Effector memory CD4-positive, alpha-beta T cell (primary cell): ENCODE results near the gene PDHA2.

Experiments used
- DNase-seq, 3 donors: peaks; one replicate each; pipeline ENCODE4 v3.0.0-alpha.2; 2020
- H3K27ac ChIP-seq: 2 replicates; pipeline ENCODE4 v1.7.0; 2013; ENCODE audit warnings: mild to moderate bottlenecking, low read length, moderate library complexity; ENCODE audit not compliant: insufficient read depth, poor library complexity, severe bottlenecking
- H3K27me3 ChIP-seq: replicated peaks from 2 replicates; pipeline ENCODE4 v1.7.0; 2013; ENCODE audit warnings: mild to moderate bottlenecking, low read length; ENCODE audit not compliant: insufficient read depth, control insufficient read depth, poor library complexity, severe bottlenecking
- H3K36me3 ChIP-seq: 2 replicates; pipeline ENCODE4 v1.7.0; 2013; ENCODE audit warnings: mild to moderate bottlenecking, low read length, moderate library complexity; ENCODE audit not compliant: control insufficient read depth, insufficient read depth
- H3K4me1 ChIP-seq: 2 replicates; pipeline ENCODE4 v1.7.0; 2013; ENCODE audit warnings: low read length, mild to moderate bottlenecking; ENCODE audit not compliant: control insufficient read depth, insufficient read depth, poor library complexity, severe bottlenecking
- H3K4me3 ChIP-seq: 2 replicates; pipeline ENCODE4 v1.7.0; 2013; ENCODE audit warnings: low read length, low read depth, mild to moderate bottlenecking; ENCODE audit not compliant: insufficient read depth, poor library complexity, severe bottlenecking
- H3K9me3 ChIP-seq: 2 replicates; pipeline ENCODE4 v1.7.0; 2013; ENCODE audit warnings: mild to moderate bottlenecking, low read length, moderate library complexity; ENCODE audit not compliant: control insufficient read depth
- total RNA-seq, 3 donors: gene quantifications; one replicate each; lab custom pipeline; 2026; lab: John Stamatoyannopoulos, UW

PDHA2 gene
- total RNA-seq, result 0 reads per million in 3 donors

GRCh38 chr4:95839891-95840290 lies at the start of gene PDHA2:
Gene PDHA2, plus strand, starts transcription at chr4:95840093. Its CDS starts 58 bp downstream, at chr4:95840151.
- DNase-seq, result no peak
- no peak within 1 kb of the TSS for H3K4me3 ChIP-seq

GRCh38 chr4:95798003-95798402 lies 41.9 kb upstream of the PDHA2 start:
- no peak overlapping the region for H3K4me3 ChIP-seq
- no peaks in the 10 kb centered on the region for H3K4me1 ChIP-seq
- no peaks in the 10 kb centered on the region for H3K9me3 ChIP-seq
- H3K27me3 ChIP-seq, result no peaks in the 10 kb centered on the region
- DNase-seq, result no peak
- no peak overlapping the region for H3K27ac ChIP-seq
- H3K36me3 ChIP-seq, result no peaks in the 10 kb centered on the region

More at GRCh38 chr4:95839891-95840290, at the start of gene PDHA2:
- H3K9me3 ChIP-seq, result no peaks in the 10 kb centered on the region
- H3K27me3 ChIP-seq, result no peaks in the 10 kb centered on the region
- no peaks in the 10 kb centered on the region for H3K4me1 ChIP-seq
- H3K36me3 ChIP-seq, result no peaks in the 10 kb centered on the region
- H3K27ac ChIP-seq, result no peak within 1 kb of the TSS

- Histone ChIP-seq H3K9me3 (no peaks in the 10 kb centered on the region), H3K27me3 (no peaks in the 10 kb centered on the region), H3K27ac (no peak overlapping the region), H3K4me3 (no peak overlapping the region), H3K4me1 (no peaks in the 10 kb centered on the region), H3K36me3 (no peaks in the 10 kb centered on the region)
- no peak for DNase-seq
Measured at GRCh38 chr4:95798727-95799126, 41.2 kb upstream of the PDHA2 start.

- no peak for DNase-seq
- H3K4me3 ChIP-seq, result no peak overlapping the region
- no peaks in the 10 kb centered on the region for H3K36me3 ChIP-seq
- H3K27ac ChIP-seq, result no peak overlapping the region
- H3K4me1 ChIP-seq, result no peaks in the 10 kb centered on the region
- H3K27me3 ChIP-seq, result no peaks in the 10 kb centered on the region
- H3K9me3 ChIP-seq, result no peaks in the 10 kb centered on the region
Measured at GRCh38 chr4:95821867-95822266, 18.0 kb upstream of the PDHA2 start.

- Histone ChIP-seq H3K4me3 (no peak overlapping the region), H3K36me3 (no peaks in the 10 kb centered on the region), H3K4me1 (no peaks in the 10 kb centered on the region), H3K27ac (no peak overlapping the region), H3K27me3 (no peaks in the 10 kb centered on the region), H3K9me3 (no peaks in the 10 kb centered on the region)
- DNase-seq, result no peak
Measured at GRCh38 chr4:95825546-95825945, 14.3 kb upstream of the PDHA2 start.

- DNase-seq, result no peak
- H3K36me3 ChIP-seq, result no peaks in the 10 kb centered on the region
- no peaks in the 10 kb centered on the region for H3K9me3 ChIP-seq
- no peak overlapping the region for H3K4me3 ChIP-seq
- no peaks in the 10 kb centered on the region for H3K4me1 ChIP-seq
- no peak overlapping the region for H3K27ac ChIP-seq
- H3K27me3 ChIP-seq, result no peaks in the 10 kb centered on the region
Measured at GRCh38 chr4:95830651-95831050, 9.2 kb upstream of the PDHA2 start.

- DNase-seq, result no peak
- Histone ChIP-seq H3K9me3 (no peaks in the 10 kb centered on the region), H3K4me1 (no peaks in the 10 kb centered on the region), H3K36me3 (no peaks in the 10 kb centered on the region), H3K27me3 (no peaks in the 10 kb centered on the region), H3K4me3 (no peak overlapping the region), H3K27ac (no peak overlapping the region)
Measured at GRCh38 chr4:95831166-95831565, 8.7 kb upstream of the PDHA2 start.

GRCh38 chr4:95833711-95834194 lies 6.1 kb upstream of the PDHA2 start:
- no peak overlapping the region for H3K4me3 ChIP-seq
- DNase-seq, result no peak
- no peaks in the 10 kb centered on the region for H3K9me3 ChIP-seq

GRCh38 chr4:95835672-95836071 lies 4.2 kb upstream of the PDHA2 start:
- Histone ChIP-seq H3K27me3 (no peaks in the 10 kb centered on the region), H3K4me1 (no peaks in the 10 kb centered on the region), H3K4me3 (no peak overlapping the region), H3K27ac (no peak overlapping the region), H3K36me3 (no peaks in the 10 kb centered on the region), H3K9me3 (no peaks in the 10 kb centered on the region)
- DNase-seq, result no peak

More at GRCh38 chr4:95833711-95834194, 6.1 kb upstream of the PDHA2 start:
- Histone ChIP-seq H3K27me3 (no peaks in the 10 kb centered on the region), H3K36me3 (no peaks in the 10 kb centered on the region), H3K4me1 (no peaks in the 10 kb centered on the region), H3K27ac (no peak overlapping the region)

GRCh38 chr4:95838192-95838591 lies 1.7 kb upstream of the PDHA2 start:
- Histone ChIP-seq H3K9me3 (no peaks in the 10 kb centered on the region), H3K4me1 (no peaks in the 10 kb centered on the region), H3K4me3 (no peak overlapping the region), H3K27ac (no peak overlapping the region), H3K36me3 (no peaks in the 10 kb centered on the region), H3K27me3 (no peaks in the 10 kb centered on the region)
- DNase-seq, result no peak
